Thyroid gland (tissue), 4 donors: ENCODE results near the gene PDE5A. TPM values are rescaled to one million over a fixed set of nuclear protein-coding genes. Genes with fewer than 3 reads are reported as not detected.

ENCODE experiments used
- DNase-seq, 2 donors: peaks; one replicate each; pipeline ENCODE4 v3.0.0-alpha.2; 2019
- H3K27ac ChIP-seq, 3 donors: fragments of 200-600 bp; sonication (generic); 1 replicate in 2 of 3; 2 replicates in 1 of 3; pipeline ENCODE4 v1.5.1; 2016 to 2019; ENCODE audit warnings: mild to moderate bottlenecking in 1 of 3, moderate library complexity in 1 of 3
- H3K27me3 ChIP-seq: fragments of 200-600 bp; sonication (generic); one replicate; pipeline ENCODE4 v1.5.1; 2019
- H3K36me3 ChIP-seq, 2 donors: fragments of 200-600 bp; sonication (generic); one replicate each; pipeline ENCODE4 v1.5.1; 2016 to 2019
- H3K4me1 ChIP-seq, 2 donors: fragments of 200-600 bp; sonication (generic); one replicate each; pipeline ENCODE4 v1.5.1; 2017 to 2019
- H3K4me3 ChIP-seq, 3 donors: fragments of 200-600 bp; sonication (generic); replicated peaks in 1 of 3; 1 replicate in 2 of 3; 2 replicates in 1 of 3; pipeline ENCODE4 v1.5.1; 2016; ENCODE audit warnings: mild to moderate bottlenecking in 1 of 3
- H3K9me3 ChIP-seq: fragments of 200-600 bp; sonication (generic); one replicate; pipeline ENCODE4 v1.5.1; 2017
- POLR2A ChIP-seq, 2 donors: fragments of 450-650 bp; IDR thresholded peaks; one replicate each; pipeline ENCODE4 v1.6.1; 2017; ENCODE audit warnings: antibody characterized with exemption in 2 of 2, mild to moderate bottlenecking in 2 of 2, moderate library complexity in 1 of 2
- WGBS, 2 donors: methylation state at CpG; one replicate each; pipeline ENCODE4 v1.1.5; 2017; 5-methylcytosine and 5-hydroxymethylcytosine counted together
- intact Hi-C: fragments of 100-400 bp; cut with DNase I; formaldehyde crosslinking; loops from one replicate; pipeline ENCODE4 v1.15.1; 2023
- total RNA-seq, 4 donors: library from RNA; depleted of rRNA; stranded (reverse); fragments of >200 nt; gene quantifications; one replicate each; pipeline ENCODE4 v1.2.3, GENCODE V29; 2016
- TF ChIP-seq, protein P1 (sequence below), 6 experiments: fragments of 200-600 bp in 3 of 6; fragments of 450-650 bp in 3 of 6; sonication (generic) in 3 of 6; IDR thresholded peaks; one replicate each; pipeline ENCODE4 v1.5.1; 2016 to 2019; ENCODE audit warnings: antibody characterized with exemption in 6 of 6, mild to moderate bottlenecking in 2 of 6, inconsistent platforms in 1 of 6, moderate library complexity in 1 of 6

PDE5A gene
- total RNA-seq, 4 donors from 2014 or later = 20.9 to 74.0 (median 30.2) TPM

DNA sequence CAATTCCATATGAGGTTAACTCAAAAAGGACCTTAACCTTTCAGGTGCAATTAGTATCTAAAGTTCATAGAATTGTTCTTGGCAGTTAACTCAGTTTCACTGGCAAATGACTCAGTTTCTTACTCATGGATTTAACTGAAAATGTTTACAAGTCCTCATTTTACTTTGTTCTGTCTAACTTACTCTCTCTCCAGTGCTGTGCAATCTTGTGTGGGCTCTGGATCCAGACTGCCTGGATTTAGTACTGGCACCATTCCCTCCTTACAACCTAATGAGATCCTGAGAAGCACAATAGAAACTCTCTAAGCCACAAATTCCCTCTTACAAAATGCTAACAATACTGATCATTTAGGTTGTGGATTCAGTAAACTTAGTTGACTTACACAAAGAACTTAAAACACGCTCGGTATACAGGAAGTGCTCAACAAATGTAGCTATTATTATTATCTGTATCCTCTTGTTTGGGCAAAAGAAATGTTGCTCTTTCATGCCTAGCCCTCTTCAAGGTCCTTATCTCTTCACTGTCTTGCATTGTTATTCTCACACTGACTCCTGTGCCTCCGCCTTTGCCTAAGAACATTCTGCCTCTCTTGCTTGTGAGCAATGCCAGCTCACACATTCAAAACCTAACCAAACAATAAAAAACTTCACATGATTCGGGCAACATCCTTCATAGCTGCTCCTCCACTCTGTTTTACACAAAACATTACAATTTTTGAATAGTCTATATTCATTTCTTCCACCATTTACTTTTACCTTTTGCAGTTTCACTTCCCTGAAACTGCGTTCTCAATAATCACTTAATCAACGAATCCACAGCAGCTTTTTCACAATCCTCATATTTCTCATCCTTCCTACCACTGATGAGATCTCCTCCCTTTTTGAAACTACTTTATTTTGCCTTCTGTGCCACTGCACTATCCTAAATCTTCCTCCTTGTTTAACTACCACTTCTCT, 91.8 kb downstream of the PDE5A start:
- WGBS, 2 donors = 86% methylated on average over 6 of the region's 6 CpGs
- Histone ChIP-seq H3K36me3 (no peaks in the 10 kb centered on the region), H3K4me3 (no peak overlapping the region), H3K9me3 (no peaks in the 10 kb centered on the region), H3K27ac (no peak overlapping the region), H3K4me1 (peaks cover 0 to 6% of the 10 kb centered on the region in 2 donors), H3K27me3 (no peaks in the 10 kb centered on the region)
- intact Hi-C loops = no loop called here
- DNase-seq = no peak
- TF ChIP-seq, protein P1, sequence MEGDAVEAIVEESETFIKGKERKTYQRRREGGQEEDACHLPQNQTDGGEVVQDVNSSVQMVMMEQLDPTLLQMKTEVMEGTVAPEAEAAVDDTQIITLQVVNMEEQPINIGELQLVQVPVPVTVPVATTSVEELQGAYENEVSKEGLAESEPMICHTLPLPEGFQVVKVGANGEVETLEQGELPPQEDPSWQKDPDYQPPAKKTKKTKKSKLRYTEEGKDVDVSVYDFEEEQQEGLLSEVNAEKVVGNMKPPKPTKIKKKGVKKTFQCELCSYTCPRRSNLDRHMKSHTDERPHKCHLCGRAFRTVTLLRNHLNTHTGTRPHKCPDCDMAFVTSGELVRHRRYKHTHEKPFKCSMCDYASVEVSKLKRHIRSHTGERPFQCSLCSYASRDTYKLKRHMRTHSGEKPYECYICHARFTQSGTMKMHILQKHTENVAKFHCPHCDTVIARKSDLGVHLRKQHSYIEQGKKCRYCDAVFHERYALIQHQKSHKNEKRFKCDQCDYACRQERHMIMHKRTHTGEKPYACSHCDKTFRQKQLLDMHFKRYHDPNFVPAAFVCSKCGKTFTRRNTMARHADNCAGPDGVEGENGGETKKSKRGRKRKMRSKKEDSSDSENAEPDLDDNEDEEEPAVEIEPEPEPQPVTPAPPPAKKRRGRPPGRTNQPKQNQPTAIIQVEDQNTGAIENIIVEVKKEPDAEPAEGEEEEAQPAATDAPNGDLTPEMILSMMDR (IDR thresholded peaks at IDR 0.05) = no peak

DNA sequence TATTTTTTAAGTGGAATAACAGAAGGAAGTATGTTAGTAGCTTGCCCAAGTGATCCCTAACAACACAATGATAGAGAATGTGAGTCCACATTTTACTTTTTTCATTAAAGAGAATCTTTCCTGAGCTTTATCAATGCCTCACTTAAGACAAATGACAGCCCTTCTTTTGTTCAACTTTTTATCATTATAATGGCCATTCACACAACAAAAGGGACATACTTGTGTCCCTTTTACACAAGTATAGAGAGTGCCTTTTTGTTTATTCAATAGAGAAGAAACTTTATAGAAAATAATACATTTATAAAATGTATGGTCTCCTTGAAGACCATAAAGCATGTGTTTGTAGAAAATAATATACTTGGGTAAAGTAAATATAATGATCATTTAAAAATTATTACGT, 96.3 kb downstream of the PDE5A start:
- H3K4me1 ChIP-seq = no peaks in the 10 kb centered on the region
- no peaks in the 10 kb centered on the region for H3K27me3 ChIP-seq
- no peak for DNase-seq
- intact Hi-C loops = no loop called here
- 90 to 94% methylated on average over 1 of the region's 1 CpG for WGBS, 2 donors
- H3K36me3 ChIP-seq = no peaks in the 10 kb centered on the region
- H3K9me3 ChIP-seq = no peaks in the 10 kb centered on the region
- H3K4me3 ChIP-seq = no peak overlapping the region
- H3K27ac ChIP-seq = no peak overlapping the region
- TF ChIP-seq, protein P1 (IDR thresholded peaks at IDR 0.05) = no peak
- TF ChIP-seq POLR2A (IDR thresholded peaks at IDR 0.05) = no peak

DNA sequence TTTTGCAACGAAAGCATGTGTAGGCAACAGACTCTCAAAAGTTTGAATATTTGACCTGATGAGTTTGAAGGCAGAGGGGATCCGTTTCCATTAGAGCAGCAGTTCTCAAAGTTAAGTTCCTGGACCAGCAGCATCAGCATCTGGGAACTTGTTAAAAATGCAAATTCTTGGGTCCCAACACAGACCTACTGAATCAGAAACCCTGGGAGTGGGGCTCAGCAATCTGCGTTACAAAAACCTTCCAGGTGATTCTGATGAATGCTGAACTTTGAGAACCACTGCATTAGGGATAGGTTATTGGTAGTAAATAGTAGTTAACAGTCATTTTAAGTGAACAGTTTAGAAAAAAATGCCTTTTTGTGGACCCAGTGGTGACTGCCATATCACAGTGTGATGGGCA, 98.8 kb downstream of the PDE5A start:
- TF ChIP-seq, protein P1 (IDR thresholded peaks at IDR 0.05) = no peak
- no peak for TF ChIP-seq POLR2A (IDR thresholded peaks at IDR 0.05)
- Histone ChIP-seq H3K27me3 (no peaks in the 10 kb centered on the region), H3K4me3 (no peak overlapping the region), H3K36me3 (no peaks in the 10 kb centered on the region), H3K4me1 (no peaks in the 10 kb centered on the region), H3K27ac (no peak overlapping the region), H3K9me3 (no peaks in the 10 kb centered on the region)
- no peak for DNase-seq
- 88 to 96% methylated on average over 3 of the region's 3 CpGs for WGBS, 2 donors
- intact Hi-C loops = no loop called here

DNA sequence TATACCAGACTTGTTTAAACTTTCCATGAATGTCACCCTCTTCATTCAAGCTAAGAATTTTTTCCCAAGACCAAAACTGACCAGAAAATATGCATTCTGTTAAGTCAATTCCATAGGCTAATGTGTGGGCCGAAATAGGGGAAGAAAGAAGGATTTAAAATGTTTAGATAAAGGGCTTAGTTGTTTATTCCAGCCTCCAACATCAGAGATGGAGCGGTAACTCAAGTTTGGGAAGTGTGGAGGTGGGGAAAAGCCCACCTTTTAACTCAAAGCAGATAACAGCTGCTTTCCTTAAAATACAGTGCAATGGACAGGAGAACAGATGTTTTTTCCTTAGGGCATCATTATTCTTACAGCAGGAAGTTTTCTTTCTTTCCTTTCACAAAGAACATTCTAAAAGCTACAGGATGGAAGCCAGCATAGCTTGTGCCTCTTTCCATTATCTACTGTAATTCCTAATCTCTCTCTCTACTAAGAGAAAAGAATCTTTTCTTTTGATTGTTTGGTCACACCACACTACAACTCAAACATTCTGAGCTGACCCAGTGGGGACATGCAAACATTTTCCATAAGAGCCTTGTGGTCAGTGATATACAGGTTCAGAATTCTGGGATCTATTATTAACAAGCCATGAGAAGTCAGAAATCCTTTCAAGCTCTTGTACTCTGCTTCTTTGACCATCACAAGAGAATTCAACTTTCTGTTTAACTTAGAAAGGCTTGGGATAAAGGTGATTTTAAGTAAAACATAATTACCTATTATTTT, 101.6 kb downstream of the PDE5A start:
- Histone ChIP-seq H3K4me1 (no peaks in the 10 kb centered on the region), H3K27me3 (no peaks in the 10 kb centered on the region), H3K4me3 (no peak overlapping the region), H3K27ac (no peak overlapping the region), H3K36me3 (no peaks in the 10 kb centered on the region), H3K9me3 (no peaks in the 10 kb centered on the region)
- TF ChIP-seq POLR2A (IDR thresholded peaks at IDR 0.05) = no peak
- TF ChIP-seq, protein P1 (IDR thresholded peaks at IDR 0.05) = no peak
- intact Hi-C loops = no loop called here
- WGBS, 2 donors = 78 to 83% methylated on average over 2 of the region's 2 CpGs
- no peak for DNase-seq
